HG02970 (cell line): ENCODE measurements around the gene TPT1.
"Not testable (repeated sequence)": the region's sequence is repeated elsewhere in the genome, so short reads cannot be mapped to it uniquely, and the experiment has no call there.

Experiments
- ATAC-seq: cut with Tn5 transposase; IDR thresholded peaks from one replicate; pipeline ENCODE4 v1.9.1; 2021; ENCODE audit warnings: mild to moderate bottlenecking, moderate library complexity, moderate number of reproducible peaks; ENCODE audit not compliant: unreplicated experiment, low FRiP score

The TPT1 gene

DNA sequence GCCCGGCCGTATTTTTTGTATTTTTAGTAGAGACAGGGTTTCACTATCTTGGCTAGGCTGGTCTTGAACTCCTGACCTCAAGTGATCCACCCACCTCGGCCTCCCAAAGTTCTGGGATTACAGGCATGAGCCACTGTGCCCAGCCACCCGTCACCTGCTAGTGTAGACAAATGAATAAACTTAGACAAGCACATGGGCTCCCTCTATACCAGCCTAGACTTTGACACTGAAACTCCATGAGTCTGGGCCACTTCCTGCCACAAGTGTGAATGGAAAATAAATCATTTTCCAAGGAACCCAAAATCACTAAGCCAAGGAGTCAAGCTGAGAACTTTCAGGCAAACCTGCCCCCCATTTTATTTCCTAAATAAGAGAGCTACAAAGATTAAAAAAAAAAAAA, 27.0 kb upstream of the TPT1 start:
- ATAC-seq: no peak

- peak; percentile 76 for ATAC-seq
These were observed 26.4 kb upstream of the TPT1 start for GRCh38 chr13:45367358-45367757.

DNA sequence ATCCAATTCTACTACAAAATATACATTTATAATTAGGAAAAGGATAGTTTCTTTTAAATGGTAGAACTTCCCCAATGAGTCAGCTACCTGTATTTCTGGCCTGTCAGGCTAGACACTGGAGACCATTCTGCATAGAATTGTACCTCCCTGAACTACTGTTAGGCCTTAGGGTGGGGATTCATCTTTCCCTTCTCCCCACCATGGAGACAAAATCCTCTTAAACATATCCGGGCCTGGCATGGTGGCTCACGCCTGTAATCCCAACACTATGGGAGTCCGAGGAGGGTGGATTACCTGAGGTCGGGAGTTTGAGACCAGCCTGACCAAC, 24.5 kb upstream of the TPT1 start:
- no peak for ATAC-seq

DNA sequence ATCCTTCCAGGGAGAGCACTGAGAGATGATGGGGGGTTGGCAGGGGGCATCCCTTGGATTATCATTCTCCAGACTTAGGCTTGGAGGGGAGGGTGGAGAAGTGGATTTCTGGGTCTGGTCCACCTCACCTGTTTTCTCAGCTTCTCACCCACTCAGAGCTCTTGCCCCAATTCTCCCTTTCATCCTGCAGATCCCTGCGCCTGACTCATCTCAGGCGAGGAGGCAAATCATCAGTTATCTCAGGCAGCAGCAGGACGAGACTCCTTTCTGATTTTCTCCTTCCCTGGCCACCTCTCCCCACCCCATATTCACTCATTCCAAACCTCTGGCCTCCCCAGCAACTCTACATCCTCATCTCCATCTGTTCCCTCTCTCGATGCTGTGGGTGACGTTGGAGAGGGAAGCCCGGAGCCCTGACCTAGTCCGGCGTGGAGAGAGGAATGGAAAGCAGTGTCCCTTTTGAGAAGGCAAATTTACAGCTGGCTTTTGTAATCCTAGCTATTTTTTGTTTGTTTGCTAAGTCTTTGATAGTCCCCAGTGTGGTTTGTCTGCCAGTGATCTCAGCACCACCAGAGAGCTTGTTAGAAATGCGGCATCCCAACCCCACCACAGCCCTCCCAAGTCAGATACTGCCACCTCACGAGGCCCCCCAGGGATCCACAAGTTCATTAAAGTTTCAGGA, 24.0 kb upstream of the TPT1 start:
- ATAC-seq: no peak

DNA sequence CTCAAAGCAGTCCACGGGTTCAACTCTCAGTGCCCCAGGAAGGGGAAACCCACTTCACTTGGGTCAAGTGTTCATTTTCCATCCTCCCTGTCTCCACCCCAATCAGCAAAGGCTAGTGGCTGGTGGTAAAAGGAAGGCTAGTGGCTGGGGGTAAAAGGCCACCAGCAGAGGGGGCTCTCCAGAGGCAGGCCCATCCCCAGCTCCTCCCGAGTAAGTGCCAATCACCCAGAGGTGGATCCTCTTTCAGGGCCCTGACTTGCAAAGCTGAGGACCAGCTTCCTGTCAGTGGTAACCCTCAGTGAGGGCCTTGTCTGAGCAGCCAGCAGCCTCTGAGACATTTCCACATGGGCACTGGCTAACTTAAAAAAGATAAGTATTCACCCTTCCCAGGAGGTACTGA, 22.0 kb upstream of the TPT1 start:
- ATAC-seq: no peak

- no peak for ATAC-seq
These were observed 20.7 kb upstream of the TPT1 start for GRCh38 chr13:45361596-45362206.

- no peak for ATAC-seq
These were observed 16.1 kb upstream of the TPT1 start for GRCh38 chr13:45356966-45357672.

- ATAC-seq: no peak
These were observed 12.9 kb upstream of the TPT1 start for GRCh38 chr13:45353895-45354294.

- no peak for ATAC-seq
These were observed 11.0 kb upstream of the TPT1 start for GRCh38 chr13:45352031-45352430.

GRCh38 chr13:45350152-45350551, 9.2 kb upstream of the TPT1 start:
- no peak for ATAC-seq

GRCh38 chr13:45349438-45349837, 8.5 kb upstream of the TPT1 start:
- ATAC-seq: no peak

GRCh38 chr13:45344064-45344463, 3.1 kb upstream of the TPT1 start:
- ATAC-seq: not testable (repeated sequence)

DNA sequence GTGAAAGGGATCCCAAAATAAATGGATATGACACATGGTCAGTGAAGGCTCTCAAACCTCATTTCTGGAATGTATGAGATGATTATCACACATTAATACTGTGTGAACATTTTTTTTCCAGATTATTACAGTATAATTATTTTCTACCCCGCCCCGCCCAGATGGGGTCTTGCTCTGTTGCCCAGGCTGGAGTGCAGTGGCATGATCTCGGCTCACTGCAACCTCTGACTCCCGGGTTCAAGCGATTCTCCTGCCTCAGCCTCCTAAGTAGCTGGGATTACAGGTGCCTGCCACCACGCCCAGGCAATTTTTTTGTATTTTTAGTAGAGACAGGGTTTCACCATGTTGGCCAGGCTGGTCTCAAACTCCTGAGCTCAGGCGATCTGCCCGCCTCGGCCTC, 2.1 kb upstream of the TPT1 start:
- not testable (repeated sequence) for ATAC-seq

DNA sequence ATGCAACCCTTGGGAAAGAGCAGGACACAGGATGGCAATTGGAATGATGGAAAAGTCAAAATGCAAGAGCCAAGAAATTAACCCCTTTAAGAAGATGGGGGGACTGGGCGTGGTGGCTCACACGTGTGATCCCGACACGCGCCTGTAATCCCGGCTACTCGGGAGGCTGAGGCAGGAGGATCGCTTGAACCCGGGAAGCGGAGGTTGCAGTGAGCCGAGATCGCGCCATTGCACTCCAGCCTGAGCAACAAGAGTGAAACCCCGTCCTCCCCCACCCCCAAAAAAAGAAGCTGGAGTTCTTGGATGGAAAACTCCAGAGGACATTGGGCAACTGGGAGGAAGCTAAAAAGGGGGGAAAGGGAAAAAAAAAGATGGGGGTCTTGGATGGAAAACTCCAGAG, 1.7 kb upstream of the TPT1 start:
- not testable (repeated sequence) for ATAC-seq

GRCh38 chr13:45341799-45342500, 967 bp upstream of the TPT1 start:
- ATAC-seq: no peak

DNA sequence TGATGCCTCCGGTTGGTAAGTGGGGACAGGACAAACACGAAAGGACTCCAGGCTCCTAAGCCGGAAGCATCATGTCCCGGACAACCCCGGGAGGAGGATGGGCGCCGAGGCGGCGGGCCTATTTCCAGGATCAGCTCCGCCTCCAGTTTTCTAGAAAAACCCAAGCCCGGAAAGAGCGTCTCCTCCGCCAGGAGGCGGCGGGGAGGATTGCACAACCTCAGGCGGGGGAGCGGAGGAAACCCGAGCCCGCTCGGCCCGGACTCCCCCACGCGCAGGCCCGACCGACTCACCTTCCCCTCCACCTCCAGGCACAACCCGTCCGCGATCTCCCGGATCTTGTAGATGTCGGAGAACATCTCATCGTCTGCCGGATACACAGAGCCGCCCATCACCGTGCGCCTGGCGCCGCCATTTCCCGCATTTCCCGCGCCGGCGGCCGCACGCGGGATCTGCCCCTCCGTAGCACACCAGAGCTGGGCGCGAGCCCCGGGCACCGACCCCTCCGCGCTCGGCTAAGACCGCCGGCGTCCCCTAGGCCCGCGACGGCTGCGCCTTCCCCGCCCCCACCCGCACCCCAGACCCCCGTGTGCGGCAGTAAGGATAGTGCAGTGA, 455 bp downstream of the TPT1 start:
- ATAC-seq: peak; percentile 29

DNA sequence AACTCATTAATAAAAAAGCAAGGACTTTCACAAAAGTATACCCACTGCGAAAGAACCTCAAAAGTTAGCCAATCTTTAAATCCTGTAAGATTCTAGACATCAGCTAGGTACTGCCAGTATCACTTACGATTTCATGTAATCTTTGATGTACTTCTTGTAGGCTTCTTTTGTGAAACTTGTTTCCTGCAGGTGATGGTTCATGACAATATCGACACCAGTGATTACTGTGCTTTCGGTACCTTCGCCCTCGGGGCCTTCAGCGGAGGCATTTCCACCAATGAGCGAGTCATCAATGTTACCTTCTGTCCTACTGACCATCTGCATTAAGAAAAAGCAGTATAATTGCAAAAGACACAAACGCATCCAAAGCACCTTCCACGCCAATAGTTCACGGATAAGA, 1.1 kb downstream of the TPT1 start:
- no peak for ATAC-seq

DNA sequence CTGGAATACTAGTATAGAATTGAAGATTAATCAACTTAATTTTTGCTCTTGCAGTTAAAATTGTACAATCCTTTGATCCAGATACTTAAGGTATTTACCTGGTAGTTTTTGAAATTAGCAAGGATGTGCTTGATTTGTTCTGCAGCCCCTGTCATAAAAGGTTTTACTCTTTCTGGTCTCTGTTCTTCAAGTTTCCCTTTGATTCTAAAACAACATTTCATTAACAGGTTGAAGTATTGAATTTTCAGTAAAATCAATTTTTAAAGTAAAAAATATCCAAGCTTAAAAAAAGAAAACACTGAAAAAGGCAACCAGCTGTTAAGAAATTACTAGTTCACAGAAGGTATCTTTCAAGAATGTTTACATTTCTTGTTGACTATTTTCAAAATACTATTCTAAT, 1.6 kb downstream of the TPT1 start:
- ATAC-seq: no peak

DNA sequence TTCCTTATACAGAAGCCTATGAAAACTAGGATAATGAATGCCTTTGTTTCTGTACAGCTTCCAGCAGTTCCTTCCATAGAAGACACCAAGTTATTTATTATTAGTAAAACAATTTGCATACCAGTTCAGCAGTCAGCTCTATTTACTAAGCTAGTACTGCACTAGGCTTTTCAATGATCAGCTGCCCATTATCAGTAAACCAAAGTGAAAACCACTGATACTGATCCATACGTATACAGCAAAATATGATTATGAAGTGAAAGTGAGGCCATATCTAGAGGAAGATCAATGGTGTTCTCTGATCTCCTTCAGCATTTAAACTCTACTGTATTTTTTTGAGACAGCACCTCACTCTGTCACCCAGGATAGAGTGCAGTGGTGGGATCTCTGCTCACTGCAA, 3.2 kb downstream of the TPT1 start:
- no peak for ATAC-seq

- ATAC-seq: no peak
These were observed 3.6 kb downstream of the TPT1 start for GRCh38 chr13:45337395-45337794.
